ENCODE measurements around the gene SLC30A1.

SLC30A1 gene

DNA sequence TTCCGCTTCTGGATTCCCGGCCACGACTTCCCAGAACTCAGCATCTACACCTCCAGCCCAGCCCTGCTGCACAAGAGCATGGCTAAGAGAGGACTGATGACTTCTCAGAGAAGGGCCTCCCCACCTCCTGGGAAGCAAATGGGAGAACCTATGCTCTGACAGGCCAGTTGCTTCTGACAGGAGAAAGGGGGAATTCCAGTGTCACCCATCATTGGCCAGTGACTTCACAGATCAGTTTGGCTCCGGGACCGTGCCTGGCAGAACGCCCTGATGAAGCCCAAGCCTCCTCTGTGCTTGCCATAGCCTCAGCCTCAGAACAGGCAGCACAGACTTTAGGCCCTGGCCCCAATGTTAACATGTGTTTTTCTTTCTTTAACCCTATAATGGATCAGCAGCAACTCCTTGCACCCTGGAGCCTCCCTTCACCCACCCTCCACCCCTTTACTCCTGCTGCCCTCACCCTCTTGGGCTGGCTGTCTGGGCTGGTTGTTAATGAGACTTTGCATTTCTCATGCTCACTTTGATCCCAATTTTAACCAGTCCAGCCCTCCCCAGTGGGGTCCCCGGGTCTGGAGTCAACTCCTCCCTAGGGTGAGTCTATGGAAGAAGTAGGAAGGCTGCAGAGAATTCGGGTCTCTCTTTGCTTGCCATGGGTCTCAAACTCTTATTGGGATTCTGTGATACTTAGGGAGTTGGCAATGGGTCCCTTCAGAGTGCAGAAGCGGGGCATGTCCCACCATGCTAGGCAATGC lies 42.7 kb upstream of the SLC30A1 start:
- TF ChIP-seq, protein P1, sequence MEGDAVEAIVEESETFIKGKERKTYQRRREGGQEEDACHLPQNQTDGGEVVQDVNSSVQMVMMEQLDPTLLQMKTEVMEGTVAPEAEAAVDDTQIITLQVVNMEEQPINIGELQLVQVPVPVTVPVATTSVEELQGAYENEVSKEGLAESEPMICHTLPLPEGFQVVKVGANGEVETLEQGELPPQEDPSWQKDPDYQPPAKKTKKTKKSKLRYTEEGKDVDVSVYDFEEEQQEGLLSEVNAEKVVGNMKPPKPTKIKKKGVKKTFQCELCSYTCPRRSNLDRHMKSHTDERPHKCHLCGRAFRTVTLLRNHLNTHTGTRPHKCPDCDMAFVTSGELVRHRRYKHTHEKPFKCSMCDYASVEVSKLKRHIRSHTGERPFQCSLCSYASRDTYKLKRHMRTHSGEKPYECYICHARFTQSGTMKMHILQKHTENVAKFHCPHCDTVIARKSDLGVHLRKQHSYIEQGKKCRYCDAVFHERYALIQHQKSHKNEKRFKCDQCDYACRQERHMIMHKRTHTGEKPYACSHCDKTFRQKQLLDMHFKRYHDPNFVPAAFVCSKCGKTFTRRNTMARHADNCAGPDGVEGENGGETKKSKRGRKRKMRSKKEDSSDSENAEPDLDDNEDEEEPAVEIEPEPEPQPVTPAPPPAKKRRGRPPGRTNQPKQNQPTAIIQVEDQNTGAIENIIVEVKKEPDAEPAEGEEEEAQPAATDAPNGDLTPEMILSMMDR (IDR thresholded peaks at IDR 0.05; ENCODE audit: control extremely low read depth, extremely low read depth, low read depth, missing control alignments): no peak
- no peak for DNase-seq (ENCODE audit: extremely low spot score)
- POLR2A ChIA-PET: interaction anchor here (0.5 kb wide), 1 partner anchor 664 kb away, joined by 5 read pairs; no protein-coding TSS in a partner anchor
- CTCF ChIA-PET: interaction anchor here (1.5 kb wide), 1 partner anchor 11 kb away, joined by 4 read pairs; no protein-coding TSS in a partner anchor

DNA sequence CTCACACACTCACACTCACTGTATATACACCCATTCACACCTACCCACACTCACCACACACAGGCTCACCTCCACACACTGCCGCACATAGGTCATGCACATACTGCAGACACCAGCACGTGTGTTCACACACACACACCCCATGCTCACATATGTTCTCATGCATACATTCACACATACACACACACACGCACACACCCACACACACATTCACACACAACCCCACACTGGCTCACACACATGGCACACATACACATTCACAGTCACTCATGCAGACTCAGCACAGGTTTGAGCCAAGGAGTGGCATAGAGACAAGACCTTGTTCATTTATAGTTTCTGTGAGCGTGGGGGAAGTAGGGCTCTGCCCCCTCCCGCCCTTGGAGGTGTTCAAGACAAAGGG lies 41.1 kb upstream of the SLC30A1 start:
- TF ChIP-seq, protein P1 (IDR thresholded peaks at IDR 0.05; ENCODE audit: control extremely low read depth, extremely low read depth, low read depth, missing control alignments): no peak
- DNase-seq (ENCODE audit: extremely low spot score): no peak
- ChIA-PET CTCF (interaction anchor here (0.9 to 1.4 kb wide), 4 partner anchors 9 to 106 kb away, joined by 3 read pairs; no protein-coding TSS in a partner anchor), POLR2A (interaction anchor here (0.7 kb wide), 1 partner anchor 10 kb away, joined by 3 read pairs; no protein-coding TSS in a partner anchor)

DNA sequence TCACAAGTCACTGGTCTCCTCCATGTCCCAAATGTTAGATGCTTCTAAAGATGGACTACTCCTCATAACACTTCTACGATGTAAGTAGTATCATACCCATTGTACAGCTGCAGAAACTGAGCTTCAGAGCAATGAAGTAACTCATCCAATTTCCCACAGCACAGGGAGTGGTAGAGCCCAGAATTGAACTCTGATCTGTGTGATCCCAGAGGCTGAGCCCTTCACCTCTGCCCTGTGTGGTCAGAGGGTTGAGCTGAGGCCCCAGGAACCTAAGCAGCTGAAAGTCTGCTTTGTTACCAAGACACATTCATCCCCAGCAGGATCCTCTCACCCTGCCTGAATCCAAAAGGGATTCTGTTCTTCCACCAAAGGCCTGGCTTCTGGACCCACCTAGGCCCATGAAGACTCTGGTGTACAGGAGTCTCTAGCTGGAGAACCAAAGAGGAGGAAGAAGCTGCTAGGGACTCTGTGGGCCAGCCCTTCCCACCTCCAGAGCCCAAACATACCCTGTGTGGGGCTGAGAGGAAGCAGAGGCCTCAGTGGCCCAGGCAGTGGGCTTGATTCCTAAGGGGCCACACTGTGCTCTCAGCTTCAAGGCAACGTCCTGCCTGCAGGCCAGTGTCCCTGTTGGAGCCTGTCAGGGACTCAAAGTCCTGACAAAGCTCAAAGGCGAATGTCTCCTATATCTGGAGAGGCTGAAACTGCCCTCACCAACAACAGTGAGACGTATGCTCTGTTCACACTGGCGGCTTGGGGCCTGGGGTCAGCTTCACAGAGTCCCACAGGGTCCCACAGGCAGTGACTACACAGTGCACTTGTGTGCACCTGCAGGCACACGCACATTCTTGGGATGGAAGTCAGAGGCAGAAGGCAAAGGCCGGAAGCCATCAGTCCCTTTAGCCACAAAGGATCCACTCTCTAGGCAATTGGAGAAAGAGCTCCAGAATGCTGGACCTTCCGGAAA lies 40.4 kb upstream of the SLC30A1 start:
- TF ChIP-seq, protein P1 (IDR thresholded peaks at IDR 0.05; ENCODE audit: control extremely low read depth, extremely low read depth, low read depth, missing control alignments): no peak
- ChIA-PET POLR2A (no interaction called here), CTCF (interaction anchor here (0.9 to 1.5 kb wide), 8 partner anchors 9 to 105 kb away, joined by 3 to 5 read pairs (median 3); partner anchors contain the start of gene SLC30A1)
- no peak for DNase-seq (ENCODE audit: extremely low spot score)

DNA sequence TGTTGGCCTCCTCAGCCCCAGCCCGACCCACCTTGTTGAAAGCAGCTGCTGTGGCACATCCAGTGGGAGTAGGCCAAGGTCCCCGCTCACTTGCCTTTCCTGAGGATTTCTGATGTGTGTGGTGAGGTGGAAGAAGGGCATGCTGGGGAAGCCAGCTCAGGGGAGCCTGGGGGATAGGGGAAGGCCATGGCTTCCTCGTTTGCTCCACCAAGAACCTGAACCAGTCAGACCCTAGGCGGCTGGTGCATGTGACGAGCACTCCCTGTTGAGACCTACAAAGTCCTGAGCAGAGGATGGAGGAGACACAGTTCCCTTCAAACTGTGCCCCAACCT lies 38.0 kb upstream of the SLC30A1 start:
- ChIA-PET POLR2A (no interaction called here), CTCF (interaction anchor here (0.8 to 1.8 kb wide), 5 partner anchors 8 to 145 kb away, joined by 3 to 4 read pairs (median 4); no protein-coding TSS in a partner anchor)
- TF ChIP-seq, protein P1 (IDR thresholded peaks at IDR 0.05; ENCODE audit: control extremely low read depth, extremely low read depth, low read depth, missing control alignments): no peak
- no peak for DNase-seq (ENCODE audit: extremely low spot score)

DNA sequence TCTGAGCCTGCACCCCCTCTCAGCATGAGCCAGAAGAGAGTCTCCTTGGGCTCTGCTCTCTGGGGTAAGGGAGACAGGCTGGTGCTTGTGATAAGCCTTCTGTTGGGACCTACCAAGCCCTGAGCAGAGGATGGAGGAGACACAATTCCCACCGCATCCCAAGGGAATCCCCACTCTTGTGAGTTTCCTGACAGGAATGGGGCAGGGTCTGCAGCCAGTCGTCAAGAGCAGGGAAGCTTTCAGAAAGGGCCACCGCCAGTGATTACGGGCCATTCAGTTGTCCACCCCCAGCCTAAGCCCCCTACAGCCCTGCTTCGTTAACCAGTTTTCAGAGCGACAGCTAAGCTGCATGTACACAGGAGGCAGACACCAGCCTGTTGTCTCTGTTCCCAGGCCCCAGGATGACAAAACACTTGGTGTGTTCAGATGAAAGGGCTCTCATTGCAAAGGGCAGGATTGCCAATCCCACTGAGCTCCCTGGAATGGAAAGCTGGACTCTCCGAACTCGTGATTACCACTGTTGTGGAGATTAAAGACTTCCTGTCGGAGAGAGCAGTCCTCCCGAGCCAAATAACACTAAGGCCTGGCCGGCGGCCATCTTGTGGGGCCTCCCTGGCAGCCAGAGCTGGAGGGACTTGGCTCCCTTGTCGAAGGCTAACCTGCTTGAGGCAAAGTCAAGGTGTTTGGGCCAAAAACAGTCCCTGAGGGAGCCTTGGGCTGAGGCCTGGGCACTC lies 37.4 kb upstream of the SLC30A1 start:
- no peak for DNase-seq (ENCODE audit: extremely low spot score)
- POLR2A ChIA-PET: no interaction called here
- TF ChIP-seq, protein P1 (IDR thresholded peaks at IDR 0.05; ENCODE audit: control extremely low read depth, extremely low read depth, low read depth, missing control alignments): no peak
- CTCF ChIA-PET: interaction anchor here (0.8 to 1.8 kb wide), 6 partner anchors 9 to 146 kb away, joined by 3 to 4 read pairs (median 4); no protein-coding TSS in a partner anchor

Measured in GM10248 (cell line).